GM21423 (cell line): ENCODE data around the gene SPOCK1.

Experiments
- ATAC-seq: cut with Tn5 transposase; IDR thresholded peaks from one replicate; pipeline ENCODE4 v1.9.1; 2021; ENCODE audit warnings: mild to moderate bottlenecking, moderate library complexity; ENCODE audit not compliant: unreplicated experiment

The SPOCK1 gene

DNA sequence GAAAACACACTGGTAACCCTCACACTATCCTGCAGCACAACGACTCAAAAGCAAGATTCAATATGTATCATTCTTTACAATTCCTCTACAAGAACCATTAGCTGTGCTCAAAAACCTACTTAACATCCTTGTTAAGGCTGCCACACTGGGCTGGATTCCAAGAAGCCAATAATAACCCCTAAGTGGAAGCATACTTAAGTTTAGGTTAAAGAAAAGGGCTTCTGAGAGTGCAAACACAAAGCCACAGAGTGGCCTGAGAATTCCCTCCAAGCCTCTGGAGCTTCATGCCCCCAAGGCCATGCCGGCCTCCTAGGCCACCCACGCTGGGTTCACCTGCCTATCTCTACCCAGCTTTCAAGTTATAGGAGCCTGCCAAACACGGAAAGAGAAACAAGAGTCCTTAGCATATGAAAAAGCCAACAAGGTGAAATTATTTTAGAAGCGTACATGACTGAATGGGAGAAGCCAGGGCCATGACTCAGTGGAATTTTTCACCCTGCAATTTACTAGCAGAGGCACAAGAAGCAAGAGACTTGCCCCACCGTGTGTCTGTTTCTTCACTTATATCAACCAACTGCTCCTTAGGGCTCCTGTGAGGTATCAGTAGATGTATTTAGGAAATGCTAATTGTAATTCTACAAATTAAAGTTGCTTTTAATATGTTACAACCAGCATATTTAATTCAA lies 293.0 kb downstream of the SPOCK1 start:
- ATAC-seq = no peak

DNA sequence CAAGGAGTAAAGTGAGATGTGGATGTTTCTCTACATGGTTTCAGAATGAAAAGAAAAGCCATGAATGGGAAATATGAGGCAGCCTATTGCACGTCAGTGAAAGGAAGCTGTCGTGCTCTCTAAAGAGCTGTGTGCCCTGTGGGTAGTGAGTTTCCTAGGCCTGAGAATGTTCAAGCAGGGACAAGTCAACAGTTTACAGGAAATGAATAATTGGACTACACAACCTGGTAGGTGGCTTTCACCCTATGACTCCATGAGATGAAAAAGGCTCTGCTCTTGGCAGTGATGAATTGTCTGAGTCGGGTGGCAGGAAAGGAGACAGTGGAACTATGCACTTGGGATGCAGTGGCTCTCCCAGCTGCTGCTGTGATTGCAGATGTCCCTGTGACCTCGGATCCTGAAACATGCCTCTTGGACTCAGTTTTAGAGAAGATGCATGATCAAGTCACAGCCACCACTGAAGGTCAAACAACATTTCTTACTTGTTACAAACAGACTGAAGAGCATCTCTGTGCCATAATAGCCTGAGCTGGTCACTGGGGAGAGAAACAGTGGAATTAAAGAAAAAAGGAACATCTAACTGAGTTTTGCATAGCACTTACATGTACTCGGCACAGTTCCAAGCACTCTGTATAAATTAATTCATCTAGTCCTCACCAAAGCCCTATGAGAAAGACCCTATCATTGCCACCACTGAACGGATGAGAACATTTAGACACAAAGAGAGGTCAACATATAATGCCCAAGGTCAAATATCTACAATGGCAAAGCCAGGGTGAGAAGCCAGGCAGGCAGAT lies 293.7 kb downstream of the SPOCK1 start:
- ATAC-seq = no peak

DNA sequence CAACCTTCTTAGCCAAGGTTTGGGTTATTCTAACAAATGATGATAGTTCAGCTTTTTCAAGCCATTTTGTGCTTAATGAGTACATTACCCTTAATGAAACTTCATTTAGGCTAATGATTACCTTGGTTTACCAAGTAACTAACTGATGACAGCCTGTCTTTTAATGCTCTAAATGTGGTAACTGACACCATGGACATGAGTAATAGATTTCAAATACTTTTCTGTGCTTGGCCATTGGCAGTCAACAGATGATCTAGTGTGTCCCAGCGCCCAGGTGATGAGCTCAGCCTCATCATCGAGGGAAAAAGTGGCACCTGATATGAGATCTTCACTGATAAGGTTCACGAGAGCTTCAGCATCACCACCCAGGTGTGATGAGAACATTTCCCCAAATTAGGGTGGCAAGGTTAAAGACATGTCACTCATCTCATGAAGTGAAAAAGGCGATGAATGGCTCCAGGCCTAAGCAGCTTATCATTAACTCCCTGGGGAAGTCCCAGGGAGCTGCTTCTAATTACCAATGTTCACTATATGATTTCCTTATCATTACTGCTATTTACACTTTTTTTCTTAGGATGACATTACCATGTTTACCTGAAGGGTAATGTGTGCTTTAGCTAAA lies 296.0 kb downstream of the SPOCK1 start:
- ATAC-seq = peak; percentile 57

DNA sequence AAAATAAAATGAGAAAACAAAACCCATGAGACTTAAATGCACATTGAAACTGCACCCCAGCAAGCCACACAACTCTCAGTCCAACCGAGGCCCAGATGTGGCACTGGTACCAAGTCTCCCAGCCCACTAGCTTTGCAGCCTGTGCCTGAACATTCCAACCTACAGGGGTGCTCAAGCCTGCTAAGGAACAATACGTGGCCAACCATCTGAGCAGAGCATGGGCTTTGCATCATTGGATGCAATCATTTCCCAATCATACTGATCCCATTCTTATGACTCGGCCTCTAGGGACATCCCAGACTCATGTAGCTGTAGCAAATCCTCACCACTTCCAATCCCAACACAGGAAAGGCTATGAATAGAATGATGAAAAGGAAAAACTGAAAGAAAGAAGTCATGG lies 297.2 kb downstream of the SPOCK1 start:
- ATAC-seq = no peak

DNA sequence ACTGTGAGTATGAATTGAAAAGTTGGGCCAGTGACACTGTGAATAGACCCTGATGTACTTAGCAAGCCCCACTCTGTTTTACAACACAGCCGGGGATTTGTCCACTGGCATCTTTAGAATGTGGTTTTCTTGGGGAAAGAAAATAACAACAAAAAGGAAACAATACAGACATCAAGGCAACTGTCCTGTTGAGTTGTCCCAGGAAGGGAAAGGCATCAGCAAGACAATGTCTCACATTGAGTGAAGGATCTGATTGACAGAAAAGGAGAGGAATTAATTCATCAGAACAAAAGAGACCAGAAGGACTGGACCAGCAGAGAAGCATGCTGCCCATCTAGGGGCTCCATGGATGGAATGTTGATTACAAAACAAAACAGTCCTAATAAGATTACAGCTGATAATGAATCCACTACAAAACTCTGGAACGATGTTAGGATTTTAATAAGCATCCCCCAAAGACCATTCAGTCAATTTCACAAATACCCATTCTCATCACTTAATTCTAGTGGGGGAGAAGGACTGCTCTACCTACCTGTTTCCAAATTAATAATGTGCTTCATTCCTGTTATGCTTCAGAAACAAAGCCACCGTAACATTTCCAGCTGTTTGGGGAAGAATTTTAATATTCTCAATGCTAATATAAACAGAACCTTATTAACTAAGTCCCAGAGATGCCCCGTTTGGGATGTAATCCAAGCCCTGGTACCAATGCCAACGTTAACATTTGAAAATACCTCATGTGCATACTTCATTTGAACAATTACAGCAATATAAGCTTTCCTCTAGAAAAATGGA lies 298.0 kb downstream of the SPOCK1 start:
- no peak for ATAC-seq

DNA sequence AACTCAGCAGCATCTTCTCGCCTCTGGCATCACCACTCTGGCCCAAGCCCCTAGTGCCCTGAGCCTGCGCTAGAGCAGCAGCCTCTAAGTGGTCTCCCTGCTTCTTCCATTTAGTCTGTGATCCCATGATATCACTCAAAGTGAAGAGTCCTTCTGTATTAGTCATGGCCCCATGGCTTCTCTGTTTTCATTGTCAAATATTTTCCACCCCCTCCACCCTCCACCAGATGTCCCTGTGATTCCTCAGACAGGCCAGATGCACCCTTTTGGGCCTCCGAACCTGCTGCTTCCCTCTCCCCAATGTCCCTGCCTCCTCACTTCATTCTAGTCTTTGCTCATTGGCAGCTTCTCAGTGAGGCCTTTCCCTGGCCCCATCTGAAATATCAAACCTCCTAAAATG lies 299.2 kb downstream of the SPOCK1 start:
- ATAC-seq = no peak

DNA sequence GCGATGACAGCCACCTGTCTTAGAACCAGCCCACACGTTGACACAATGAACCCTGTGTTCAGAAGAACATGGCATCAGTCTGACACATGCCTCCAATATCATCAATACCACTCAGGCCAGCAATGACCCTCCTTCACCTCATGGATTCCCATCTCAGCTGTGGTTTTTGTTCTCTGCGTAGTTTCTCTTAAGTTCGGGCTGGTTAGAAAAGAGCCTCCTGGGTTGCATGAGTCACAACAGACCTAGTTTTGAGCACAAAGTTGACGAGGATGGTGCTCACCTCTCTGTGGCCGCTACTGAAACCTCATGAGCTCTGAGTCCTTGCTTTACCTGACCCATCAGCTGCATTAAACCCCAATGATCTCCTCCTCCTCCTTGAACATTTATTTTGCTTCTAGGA lies 299.9 kb downstream of the SPOCK1 start:
- ATAC-seq = no peak

DNA sequence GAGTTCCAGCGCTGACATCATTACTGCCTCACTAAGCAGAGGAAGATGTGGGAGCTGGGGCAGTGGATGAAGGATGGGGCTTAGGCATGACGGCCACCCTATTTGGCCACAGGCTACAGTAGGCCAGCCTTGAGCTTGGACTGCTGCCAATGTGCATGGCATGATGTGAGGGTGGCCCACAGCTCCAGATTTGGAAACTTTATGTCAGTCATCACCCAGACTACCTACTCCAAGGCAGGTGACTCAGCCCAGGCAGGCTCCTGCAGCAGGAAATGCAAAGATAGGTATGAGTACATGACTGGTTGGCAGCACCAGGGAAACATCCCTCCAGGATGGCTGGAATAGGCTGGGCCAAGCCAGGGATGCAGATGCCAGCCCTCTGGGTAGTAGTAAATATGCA lies 303.6 kb downstream of the SPOCK1 start:
- no peak for ATAC-seq

DNA sequence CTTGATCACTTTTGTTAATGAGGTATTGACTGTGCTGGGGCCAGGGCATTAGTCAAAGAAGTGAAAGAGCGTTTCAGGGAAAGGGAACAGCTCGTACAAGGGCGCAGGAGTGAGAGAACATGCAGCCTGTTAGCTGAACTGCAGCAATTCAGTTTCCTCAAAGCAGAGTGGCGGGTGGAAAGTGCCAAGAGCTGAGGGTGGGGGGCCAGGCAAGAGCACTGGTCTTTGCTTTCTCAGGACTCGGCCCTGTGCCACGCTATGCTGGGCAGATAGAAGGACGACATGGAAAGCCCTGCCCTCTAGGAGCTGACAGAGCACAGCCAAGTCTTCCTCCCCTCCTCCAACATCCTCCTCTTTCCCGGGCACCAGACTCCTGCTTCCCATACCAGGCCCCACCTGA lies 304.8 kb downstream of the SPOCK1 start:
- no peak for ATAC-seq

DNA sequence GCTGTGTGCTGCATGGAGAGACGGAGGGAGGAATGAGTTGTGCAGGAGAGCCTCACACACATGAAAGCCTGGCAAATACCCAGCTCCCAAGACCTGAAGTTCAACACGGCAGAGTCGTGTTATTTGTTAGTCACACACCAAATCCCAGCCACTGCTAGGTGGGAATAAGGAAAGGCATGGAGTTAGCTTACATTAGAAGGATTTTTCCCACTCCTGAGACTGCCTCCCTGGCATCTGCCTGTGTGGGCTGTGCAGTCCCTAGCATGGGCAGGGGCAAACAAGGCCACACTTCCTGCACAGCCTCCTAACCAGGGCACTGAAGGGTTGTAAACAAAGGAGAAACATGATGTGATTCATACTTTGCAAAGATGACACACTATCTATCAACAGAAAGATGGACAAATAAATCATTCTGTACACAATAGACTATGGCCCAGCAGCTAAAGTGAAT lies 306.8 kb downstream of the SPOCK1 start:
- no peak for ATAC-seq

DNA sequence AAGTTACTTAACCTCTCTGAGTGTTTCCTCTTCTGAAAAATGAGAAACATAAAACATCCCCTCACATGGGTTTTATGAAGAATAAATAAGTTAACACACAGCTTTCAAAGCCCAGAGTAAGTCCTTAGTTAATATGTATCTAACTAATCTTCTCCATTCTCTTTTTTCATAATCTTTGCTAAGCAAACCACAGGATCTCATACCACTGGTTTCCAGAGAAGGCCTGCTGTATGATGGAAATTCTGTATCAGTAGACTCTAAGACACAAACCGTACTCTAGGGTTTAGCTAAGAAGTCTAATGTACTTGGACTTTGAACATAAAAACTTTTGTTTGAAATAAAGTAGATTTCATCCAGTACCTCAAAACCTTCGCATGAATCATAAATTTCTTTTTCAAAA lies 307.9 kb downstream of the SPOCK1 start:
- ATAC-seq = no peak

DNA sequence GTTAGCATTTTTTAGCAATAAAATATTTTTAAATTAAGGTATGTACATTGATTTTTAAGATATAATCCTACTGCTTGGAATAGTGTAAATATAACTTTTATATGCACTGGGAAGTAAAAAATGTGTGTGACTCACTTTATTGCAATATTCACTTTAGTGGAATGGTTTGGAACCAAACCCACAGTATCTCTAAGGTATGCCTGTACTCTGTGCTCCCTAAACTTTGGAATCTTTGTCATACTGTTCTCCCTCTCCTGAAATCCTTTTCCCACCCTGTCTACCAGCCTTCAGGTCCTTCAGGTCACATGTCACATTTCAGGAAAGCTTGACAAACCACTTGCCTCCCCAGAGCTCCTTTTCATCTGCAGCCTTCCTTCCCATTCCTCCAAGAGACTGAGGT lies 308.7 kb downstream of the SPOCK1 start:
- ATAC-seq = no peak

DNA sequence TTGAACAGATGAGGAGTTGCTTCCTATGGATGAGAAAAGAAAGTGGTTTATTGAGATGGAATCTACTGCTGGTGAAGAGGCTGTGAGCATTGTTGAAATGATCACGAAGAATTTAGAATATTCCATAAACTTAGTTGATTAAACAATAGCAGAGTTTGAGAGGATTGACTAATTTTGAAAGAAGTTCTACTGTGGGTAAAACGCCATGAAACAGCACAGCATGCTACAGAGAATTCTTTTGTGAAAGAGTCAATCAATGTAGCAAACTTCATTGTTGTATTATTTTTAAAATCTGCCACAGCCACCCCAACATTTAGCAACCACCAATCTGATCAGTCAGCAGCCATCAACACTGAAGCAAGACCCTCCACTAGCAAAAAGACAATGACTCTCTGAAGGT lies 309.1 kb downstream of the SPOCK1 start:
- ATAC-seq = no peak

DNA sequence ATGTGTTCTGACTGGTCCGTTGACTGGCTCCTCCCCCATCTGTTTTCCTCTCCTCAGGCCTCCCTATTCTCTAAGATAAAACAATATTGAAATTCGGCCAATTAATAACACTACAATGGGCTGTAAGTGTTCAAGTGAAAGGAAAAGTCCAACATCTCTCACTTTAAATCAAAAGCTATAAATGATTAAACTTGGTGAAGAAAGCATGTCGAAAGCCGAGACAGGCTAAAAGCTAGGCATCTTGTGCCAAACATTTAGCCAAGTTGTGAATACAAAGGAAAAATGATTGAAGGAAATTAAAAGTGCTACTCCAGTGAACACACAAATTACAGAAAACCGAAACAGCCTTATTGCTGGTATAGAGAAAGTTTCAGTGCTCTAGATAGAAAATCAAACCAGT lies 310.6 kb downstream of the SPOCK1 start:
- no peak for ATAC-seq

DNA sequence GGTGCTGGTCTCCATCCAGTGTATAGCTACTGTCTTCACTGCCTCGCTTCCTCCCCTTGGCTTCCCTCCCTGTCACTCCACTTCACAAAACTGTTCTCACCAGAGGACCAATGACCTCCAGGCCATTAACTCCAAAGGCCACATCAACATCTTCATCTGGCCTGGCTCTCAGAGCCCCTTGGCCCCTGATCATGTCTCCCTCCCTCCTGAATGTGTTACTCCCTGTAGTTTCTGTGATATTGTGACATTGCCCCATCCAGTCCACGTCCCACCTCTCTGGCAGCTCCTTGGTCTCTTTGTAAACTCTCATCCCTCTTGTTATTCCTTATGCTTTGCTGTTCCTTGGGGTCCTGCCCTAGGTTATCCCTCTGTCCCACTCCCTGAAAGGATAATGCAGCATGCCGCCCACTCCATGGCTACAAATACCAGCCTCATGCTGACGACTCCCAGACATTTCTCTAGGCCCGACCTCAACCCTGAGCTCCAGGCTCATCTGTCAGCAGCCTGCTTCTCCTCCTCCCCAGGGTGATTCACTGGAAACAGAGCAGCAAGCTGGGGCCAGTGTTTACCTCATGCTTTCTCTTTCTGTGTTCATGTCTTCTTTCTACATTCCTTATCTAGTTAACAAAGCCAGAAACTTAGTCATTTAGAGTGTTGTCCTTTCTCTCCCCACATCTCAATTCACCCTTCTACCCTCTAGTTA lies 312.2 kb downstream of the SPOCK1 start:
- ATAC-seq = no peak

DNA sequence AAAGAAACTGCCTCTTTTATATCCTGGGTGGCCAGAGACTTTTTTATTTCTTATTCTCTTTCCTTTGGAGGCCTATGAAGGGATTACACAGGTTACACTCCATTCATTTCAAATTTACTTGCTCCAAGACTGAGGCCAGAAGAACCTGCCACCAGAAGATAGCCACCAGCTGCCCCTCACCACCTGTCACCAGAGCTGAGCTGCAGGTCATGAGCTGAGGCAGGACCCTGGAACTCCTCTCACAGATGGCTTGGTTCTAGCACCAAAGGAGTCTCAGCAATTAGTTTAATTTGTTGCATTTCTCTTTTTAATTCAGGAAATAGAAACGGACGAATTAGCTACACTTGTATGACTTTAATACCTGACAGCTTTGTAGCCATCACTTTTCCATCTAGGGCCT lies 313.9 kb downstream of the SPOCK1 start:
- ATAC-seq = no peak

DNA sequence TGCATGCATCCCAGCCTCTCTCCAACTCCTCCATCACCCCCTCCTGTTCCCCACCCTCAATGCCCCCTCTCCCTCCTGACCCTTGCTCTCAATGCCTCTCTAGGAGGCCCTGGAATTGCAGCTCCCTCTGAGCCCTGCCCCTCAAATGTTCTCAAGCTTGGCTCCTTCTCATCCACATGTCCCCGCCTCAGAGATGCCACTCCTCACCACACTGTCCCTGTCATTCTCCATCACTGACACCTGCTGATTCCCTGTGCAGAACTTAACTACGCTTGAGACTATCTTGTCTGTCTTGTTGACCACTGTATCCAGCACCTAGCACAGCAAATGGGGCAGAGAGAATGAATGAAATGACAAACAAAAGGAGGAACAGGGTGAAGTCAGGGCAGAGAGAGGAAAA lies 314.4 kb downstream of the SPOCK1 start:
- no peak for ATAC-seq

DNA sequence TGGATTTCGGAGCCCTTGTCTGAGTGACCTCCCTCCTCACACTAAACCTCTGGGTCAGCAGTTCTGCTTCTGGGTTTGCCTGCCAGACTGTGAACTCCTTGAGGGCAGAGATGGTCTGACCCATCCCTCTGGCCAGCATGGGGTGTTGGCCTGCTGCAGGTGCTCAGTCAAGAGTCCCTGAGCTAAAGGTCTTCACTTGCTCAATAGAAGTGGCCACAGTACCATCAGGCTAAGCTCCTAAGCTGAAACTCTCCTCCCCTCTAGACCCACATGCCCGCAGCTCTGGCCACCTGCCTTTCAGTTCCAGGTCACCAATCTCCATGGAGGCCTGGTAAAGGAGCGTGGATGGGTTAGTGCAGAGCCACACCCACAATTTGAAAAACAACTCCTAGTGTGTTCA lies 316.6 kb downstream of the SPOCK1 start:
- ATAC-seq = no peak

DNA sequence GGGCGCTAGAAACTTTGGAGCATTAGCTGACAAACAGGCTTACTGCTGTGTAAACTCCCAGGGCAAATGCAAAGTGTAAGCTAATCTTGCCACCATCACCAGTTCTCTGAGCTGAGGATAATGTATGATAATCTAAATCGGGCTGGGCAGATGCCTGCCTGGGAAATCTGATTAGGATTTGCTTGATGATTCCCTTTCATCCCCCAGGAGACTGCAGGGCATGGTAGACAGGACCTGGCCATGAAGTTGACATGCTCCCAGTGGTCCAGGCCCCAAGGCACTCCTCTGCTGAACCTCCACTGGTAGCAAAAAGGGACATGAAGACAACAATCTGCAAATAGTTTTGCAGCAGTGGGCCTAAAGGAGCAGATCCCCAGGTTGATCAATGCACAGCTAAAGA lies 317.5 kb downstream of the SPOCK1 start:
- ATAC-seq = no peak

DNA sequence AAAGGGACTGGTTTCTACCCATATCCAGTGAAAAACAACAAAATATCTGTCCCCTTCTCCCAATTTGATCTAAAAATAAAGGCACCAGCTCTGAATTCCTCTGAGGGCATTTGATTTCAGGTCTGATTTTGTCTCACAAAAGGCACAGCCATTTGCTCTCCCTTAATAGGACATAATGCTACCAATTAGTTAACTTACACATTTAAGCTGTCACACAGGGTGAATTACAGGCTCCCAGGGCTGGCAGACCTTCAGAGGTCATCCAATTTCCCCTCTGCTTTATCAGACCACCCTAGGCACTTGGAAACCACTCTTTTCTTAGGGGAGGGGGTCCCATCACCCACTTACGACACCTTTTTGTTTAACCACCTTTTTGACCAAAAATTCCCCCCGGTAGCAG lies 319.9 kb downstream of the SPOCK1 start:
- ATAC-seq = no peak

DNA sequence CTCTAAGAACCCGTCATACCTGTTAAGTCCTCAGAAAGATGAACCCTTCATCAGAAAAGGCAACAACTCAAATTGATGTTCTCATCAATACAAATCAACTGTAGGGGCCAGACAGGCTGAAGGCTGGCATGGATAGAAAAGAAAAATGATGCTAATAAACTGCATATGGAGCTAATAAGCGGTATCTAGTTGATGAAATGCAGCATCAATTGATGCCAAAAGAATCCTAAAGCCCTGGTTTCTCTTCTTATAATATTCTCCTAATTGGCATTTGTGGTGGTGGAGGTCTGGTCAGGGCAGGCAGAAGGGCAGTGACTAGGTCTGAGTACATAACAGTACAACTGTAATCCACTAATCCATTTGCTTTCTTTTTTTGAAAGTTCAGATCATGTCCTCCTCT lies 322.5 kb downstream of the SPOCK1 start:
- ATAC-seq = no peak
